Suppressor macrophage (primary cell): ENCODE measurements around the gene MARCHF3.

ENCODE experiments used
- DNase-seq, 4 experiments: peaks; one replicate each; pipeline ENCODE4 v3.0.0-alpha.2; 2020 to 2022

The MARCHF3 gene

GRCh38 chr5:126982926-126983873, 47.2 kb downstream of the MARCHF3 start:
- DNase-seq: no peak

DNA sequence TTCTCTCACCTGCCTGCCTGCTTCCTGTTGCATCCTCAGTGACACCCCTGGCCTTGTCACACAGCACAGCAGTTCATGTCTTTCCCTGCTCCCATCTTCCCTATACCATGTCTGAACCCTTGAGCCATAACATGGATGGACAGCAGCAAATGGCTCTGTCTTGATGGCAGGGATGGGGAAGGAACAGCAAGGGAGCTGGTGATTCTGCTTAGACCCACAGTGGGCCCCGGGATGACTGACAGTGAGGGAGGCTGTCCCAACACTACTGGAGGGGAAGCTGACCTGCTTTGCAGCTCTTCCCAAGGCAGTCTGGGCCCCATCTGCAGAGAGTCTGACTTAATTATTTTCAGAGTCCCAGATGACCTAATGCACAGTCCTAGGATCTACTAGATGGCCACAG, 48.2 kb downstream of the MARCHF3 start:
- no peak for DNase-seq

DNA sequence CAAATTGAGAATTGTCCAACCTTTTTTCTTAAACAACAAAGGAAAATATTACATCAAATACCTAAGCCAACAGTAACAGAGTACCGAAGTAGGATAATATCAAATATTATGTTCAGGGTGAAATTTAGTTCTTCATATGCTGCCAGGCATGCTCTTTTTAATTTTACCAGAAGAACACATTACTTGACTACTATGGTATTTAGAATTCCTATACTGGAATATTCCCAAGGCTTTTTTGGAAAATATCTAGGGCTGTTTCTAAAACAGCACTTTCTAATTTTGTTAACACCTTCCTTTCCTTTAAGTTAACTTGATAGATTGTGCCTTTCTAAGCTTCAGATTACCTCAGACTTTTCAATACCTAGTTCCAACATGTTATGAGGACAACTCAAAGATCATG, 48.7 kb downstream of the MARCHF3 start:
- no peak for DNase-seq

DNA sequence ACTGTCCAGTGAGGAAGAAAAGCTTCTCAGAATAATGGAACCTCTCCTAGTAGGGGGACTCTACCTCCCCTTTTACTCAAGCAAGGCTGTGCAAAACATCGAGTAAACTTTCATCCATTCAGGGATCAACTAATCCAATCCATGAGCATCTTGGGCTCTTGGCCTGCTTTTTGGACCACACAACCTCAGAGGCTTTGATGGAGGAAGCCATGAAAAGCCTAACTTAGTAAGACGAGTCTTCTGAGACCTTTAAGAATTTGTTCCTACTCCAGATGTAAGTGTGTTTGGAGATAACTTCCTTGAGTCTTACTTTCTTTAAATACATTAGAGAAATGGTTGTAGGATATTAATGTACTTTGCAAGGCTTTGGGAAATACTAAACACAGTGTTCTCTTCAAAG, 49.1 kb downstream of the MARCHF3 start:
- no peak for DNase-seq

- no peak for DNase-seq
Observed at GRCh38 chr5:126978258-126978657, 52.1 kb downstream of the MARCHF3 start.

GRCh38 chr5:126976520-126977172, 53.7 kb downstream of the MARCHF3 start:
- no peak for DNase-seq

GRCh38 chr5:126975796-126976195, 54.6 kb downstream of the MARCHF3 start:
- no peak for DNase-seq

- DNase-seq: peak; percentile 5 to 31 (median 21)
Observed at GRCh38 chr5:126973193-126973592, 57.2 kb downstream of the MARCHF3 start.

DNA sequence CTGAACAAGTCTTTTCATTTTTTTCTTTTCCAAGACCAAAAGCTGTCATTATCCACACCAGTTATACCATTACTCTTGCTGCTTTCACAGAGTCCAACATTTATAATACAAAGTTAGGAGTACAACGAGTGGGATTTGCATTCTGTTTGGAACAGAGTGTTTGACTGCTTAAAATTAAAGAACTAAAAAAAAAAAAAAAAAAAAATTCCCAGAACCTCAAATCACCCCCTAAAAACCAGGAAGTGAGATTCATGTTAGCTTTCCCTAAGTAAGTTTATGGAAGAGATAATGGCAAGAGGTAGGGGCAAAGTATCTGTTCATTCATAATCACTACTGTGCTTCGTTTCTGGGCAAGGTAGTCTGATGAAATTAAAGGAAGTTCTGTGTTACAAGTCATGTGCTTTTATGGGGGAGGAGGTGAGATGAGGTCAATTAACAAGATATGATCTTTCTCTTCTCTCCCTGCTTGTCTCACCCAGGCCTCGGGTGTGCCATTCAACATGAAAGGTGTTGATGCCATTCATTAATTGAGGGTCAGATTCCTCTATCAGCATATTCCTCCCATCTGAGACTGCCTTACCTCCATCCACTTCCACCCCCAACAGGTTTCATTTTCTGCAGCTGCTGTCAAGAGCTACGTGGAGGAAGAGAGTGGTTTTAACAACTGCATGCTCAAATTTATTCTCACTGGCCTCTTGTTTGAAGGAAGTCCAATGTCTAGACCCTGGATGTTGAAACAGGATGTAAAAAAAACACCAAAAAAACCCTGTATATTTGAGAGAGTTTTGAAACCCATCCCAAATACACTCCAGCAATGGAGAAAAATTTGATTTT, 58.1 kb downstream of the MARCHF3 start:
- peak; percentile 34 to 71 (median 60) for DNase-seq

DNA sequence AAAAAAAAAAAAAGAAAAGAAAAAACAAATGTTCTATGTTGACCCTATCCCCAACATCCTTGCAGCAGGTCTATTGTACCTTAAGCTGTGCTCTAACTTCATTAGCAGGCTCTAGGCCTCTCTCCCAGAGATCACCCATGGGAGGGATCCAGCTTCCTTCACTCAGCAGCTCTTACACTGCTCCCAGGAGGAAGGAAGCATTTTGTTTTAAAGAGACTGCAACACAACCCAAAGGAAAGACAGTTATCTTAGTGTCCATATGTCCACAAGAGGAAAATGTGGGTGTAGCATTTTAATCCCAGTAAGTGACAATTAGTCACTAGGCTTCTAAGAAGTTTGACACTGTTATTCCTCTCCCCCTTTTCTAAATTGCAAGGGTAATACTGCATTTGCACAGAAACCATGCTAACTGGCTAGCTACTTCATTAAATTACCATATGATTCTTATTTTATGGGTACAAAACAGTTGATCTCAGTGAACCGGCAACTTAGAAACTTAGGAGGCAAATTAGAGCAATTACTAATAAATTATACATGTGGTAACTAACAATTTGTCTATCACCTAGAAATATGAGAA, 58.8 kb downstream of the MARCHF3 start:
- peak; percentile 18 to 64 (median 56) for DNase-seq

DNA sequence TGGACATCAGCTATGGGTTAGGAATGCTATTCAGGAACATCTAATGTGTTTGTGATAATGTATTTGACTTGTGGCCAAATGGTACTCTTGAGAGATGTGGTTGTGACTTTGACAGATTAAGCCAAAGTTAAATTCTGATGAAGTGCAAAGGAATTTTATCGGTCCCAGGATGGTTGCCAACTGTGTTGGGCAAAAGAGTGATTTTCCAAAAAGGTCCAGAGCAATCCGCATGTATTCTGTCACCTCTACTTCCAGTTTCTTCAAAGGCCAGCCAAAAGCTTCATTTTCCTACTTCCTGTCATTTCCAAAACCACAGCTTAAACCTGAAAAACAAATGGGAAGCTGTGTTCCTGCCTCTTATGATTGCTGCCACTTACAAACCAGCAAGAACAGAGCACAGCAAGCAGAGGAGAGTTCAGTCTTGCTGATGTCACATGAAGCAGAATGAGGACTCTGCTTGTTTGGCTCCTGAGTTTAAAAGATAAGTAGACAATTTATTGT, 59.8 kb downstream of the MARCHF3 start:
- peak; percentile 9 to 35 (median 28) for DNase-seq

DNA sequence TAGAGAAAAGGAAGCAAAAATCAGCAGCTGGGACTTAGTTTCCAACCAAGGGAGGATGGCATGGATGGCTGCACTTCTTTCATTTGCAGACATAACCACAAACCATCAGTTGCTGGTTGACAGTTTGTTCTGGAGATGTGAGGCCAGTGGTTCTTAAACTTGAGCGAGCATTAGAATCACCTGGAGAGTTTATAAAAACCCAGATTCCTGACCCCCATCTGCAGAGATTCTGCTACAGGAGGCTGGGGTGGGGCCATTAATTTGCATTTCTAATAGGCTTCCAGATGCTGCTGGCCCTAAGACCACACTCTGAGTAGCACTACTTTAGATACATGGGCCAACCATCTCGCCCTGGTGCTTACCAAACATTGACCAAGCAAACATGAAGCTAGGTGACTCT, 60.8 kb downstream of the MARCHF3 start:
- DNase-seq: no peak

- DNase-seq: no peak
Observed at GRCh38 chr5:126967808-126968466, 62.4 kb downstream of the MARCHF3 start.

GRCh38 chr5:126965487-126965886, 64.9 kb downstream of the MARCHF3 start:
- no peak for DNase-seq

GRCh38 chr5:126965061-126965475, 65.3 kb downstream of the MARCHF3 start:
- peak; percentile 19 to 61 (median 37) for DNase-seq

DNA sequence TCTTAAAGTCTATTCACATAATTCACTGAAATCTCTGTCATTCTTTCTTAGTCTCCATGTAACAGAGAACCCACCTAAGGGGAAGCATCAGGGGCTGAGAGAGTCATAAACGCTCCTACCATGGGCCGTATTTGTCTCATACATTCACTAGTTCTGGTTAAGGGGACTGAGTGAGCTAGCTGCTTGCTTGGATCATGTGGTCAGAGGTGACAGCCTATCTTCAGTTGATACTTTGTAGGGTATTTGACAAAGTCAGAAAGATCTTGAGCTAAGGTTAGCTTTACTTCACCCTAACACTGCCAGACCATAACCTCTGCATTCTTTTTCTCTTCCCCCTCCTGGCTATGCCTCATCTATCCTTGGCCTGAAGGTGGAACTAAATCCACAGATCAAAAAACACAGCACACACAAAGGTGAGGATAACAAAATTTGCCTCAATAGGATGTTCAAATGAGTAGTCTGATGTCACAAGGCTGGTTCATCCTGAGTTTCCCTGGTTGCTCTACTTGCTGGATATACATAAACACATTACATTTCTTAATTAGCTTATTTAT, 66.5 kb downstream of the MARCHF3 start:
- no peak for DNase-seq

- peak in 1 of 4 experiments; percentile 6 for DNase-seq
Observed at GRCh38 chr5:126961702-126962101, 68.7 kb downstream of the MARCHF3 start.

GRCh38 chr5:126961128-126961527, 69.2 kb downstream of the MARCHF3 start:
- no peak for DNase-seq

- DNase-seq: no peak
Observed at GRCh38 chr5:126959188-126959587, 71.2 kb downstream of the MARCHF3 start.

GRCh38 chr5:126956991-126957390, 73.4 kb downstream of the MARCHF3 start:
- DNase-seq: no peak

GRCh38 chr5:126954981-126955380, 75.4 kb downstream of the MARCHF3 start:
- DNase-seq: no peak
